ENCODE measurements around the gene ELAPOR1. TPM values are rescaled to one million over a fixed set of nuclear protein-coding genes. Genes with fewer than 3 reads are reported as not detected.

Gene ELAPOR1
- total RNA-seq, 1 donor from 2014 or later = 27.4 TPM

DNA sequence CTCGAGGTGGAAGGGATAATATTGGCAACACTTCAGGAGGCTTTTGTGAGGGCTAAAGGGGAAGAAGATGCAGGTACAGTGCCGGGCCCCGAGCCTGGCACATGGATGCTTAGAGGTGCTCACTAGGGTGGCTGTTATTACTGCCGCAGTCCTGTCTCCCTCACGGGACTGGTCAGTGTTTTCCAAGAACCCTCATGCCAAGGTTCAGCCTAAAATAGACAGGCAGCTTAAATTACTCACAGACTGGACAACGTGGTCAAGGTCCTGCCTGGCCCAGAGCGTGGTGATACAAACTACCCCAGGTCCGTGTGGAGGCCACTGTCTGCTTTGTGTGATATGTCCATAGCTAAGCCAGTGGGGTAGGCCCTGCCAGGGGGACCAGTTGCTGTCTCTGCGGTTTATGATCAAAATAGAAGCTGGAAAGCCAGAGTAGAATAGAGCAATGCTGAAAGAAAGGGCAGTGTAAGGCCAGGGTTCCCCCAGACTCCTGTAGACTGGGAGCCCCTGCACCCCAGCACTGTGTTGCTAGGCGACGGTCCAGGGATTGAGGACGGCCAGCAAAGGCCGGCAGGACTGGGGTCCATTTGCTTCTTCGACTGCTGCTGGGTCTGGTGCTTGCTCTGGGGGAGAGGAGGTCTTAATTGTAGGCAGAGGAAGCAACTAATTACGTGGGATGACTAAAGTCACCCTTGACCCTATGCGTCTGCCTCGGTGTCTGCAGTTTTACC lies 36.1 kb downstream of the ELAPOR1 start:
- DNase-seq (ENCODE audit: extremely low spot score, unreplicated experiment) = no peak
- Mint-ChIP-seq H3K4me3 (no peak overlapping the region), H3K27me3 (no peaks in the 10 kb centered on the region), H3K36me3 (no peaks in the 10 kb centered on the region), H3K9me3 (no peaks in the 10 kb centered on the region), H3K27ac (peak overlapping the region; percentile 10), H3K4me1 (ENCODE audit: unreplicated experiment) (peaks cover 27% of the 10 kb centered on the region)
- TF ChIP-seq CTCF (conservative IDR thresholded peaks at IDR 0.05) = no peak

DNA sequence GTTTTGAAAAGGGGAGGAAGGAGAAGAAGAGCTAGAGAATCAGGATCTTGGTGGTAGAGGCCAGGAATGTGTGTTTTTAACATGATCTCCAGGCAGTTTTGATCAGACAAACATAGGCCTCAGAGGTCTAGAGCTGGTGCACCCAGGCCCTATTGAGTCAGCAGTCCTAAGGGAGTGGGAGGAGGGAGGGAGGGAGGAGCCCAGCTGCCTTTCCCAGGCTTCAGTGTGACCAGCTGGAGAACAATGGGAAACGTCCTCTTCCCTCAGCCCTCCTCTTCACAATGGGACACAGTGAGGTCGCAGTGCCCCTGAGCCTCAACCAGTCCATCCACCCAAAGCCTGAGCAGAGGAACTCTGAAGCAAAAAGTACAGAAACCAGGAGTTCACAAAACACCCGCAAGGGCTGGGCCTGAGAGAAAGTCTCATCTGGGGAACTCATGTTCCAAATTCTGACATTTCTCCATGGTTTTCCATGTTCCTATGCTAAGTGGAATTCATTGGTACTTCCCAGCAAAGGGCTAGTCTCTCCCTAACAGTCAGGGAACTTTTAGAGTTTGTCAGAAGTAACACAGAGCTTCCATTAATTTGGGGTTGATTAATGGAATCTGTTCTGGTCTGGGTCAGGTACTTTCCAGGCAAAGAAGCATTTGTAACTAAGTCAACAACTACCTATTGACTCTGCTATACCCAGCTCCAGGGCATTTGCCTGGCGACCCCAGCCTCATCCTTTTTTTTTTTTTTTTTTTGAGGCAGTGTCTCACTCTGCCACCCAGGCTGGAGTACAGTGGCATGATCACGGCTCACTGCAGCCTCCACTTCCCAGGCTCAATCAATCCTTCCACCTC lies 37.5 kb downstream of the ELAPOR1 start:
- H3K27ac Mint-ChIP-seq = peak overlapping the region; percentile 47
- H3K4me1 Mint-ChIP-seq (ENCODE audit: unreplicated experiment) = peaks cover 27% of the 10 kb centered on the region
- TF ChIP-seq CTCF (conservative IDR thresholded peaks at IDR 0.05) = no peak
- no peaks in the 10 kb centered on the region for H3K36me3 Mint-ChIP-seq
- no peak overlapping the region for H3K4me3 Mint-ChIP-seq
- DNase-seq (ENCODE audit: extremely low spot score, unreplicated experiment) = no peak
- H3K27me3 Mint-ChIP-seq = no peaks in the 10 kb centered on the region
- H3K9me3 Mint-ChIP-seq = no peaks in the 10 kb centered on the region

- no peak for DNase-seq (ENCODE audit: extremely low spot score, unreplicated experiment)
- peaks cover 27% of the 10 kb centered on the region for H3K4me1 Mint-ChIP-seq (ENCODE audit: unreplicated experiment)
- no peak for TF ChIP-seq CTCF (conservative IDR thresholded peaks at IDR 0.05)
- no peaks in the 10 kb centered on the region for H3K9me3 Mint-ChIP-seq
- no peak overlapping the region for H3K4me3 Mint-ChIP-seq
- no peak overlapping the region for H3K27ac Mint-ChIP-seq
- H3K36me3 Mint-ChIP-seq = no peaks in the 10 kb centered on the region
- H3K27me3 Mint-ChIP-seq = no peaks in the 10 kb centered on the region
These were observed 38.3 kb downstream of the ELAPOR1 start for GRCh38 chr1:109152196-109152595.

DNA sequence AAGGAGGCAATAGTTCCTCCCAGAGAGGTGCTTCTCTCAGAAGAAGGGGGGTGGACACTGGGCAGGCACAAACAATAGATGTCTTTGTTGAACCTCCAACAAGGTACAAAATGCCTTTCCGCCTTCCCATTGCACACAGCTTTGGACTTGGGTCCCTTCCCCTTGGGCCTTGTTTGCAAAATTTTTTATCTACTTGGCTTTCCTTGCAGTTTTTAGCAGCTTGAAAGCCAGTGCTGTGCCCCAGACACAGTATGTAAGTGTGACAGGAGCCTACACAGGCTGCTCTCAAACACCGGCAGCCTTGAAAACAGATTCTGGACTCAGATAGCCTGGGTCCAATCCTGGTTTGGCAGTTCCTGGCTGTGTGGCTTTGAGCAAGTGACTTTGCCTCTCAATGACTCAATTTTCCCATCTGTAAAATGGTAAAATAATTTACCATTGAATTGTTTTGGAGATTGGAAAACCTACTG lies 43.0 kb downstream of the ELAPOR1 start:
- Mint-ChIP-seq H3K4me3 (no peak overlapping the region), H3K27ac (no peak overlapping the region), H3K36me3 (no peaks in the 10 kb centered on the region), H3K9me3 (no peaks in the 10 kb centered on the region), H3K4me1 (ENCODE audit: unreplicated experiment) (peaks cover 9% of the 10 kb centered on the region), H3K27me3 (no peaks in the 10 kb centered on the region)
- TF ChIP-seq CTCF (conservative IDR thresholded peaks at IDR 0.05) = no peak
- DNase-seq (ENCODE audit: extremely low spot score, unreplicated experiment) = no peak

- TF ChIP-seq CTCF (conservative IDR thresholded peaks at IDR 0.05) = no peak
- H3K36me3 Mint-ChIP-seq = no peaks in the 10 kb centered on the region
- peaks cover 19% of the 10 kb centered on the region for H3K4me1 Mint-ChIP-seq (ENCODE audit: unreplicated experiment)
- no peaks in the 10 kb centered on the region for H3K27me3 Mint-ChIP-seq
- no peak overlapping the region for H3K4me3 Mint-ChIP-seq
- H3K27ac Mint-ChIP-seq = no peak overlapping the region
- no peaks in the 10 kb centered on the region for H3K9me3 Mint-ChIP-seq
- no peak for DNase-seq (ENCODE audit: extremely low spot score, unreplicated experiment)
These were observed 44.5 kb downstream of the ELAPOR1 start for GRCh38 chr1:109158433-109158832.

Data from type B pancreatic cell (in vitro differentiated cells).